ENCODE data around the gene TBL2.
"Not testable (repeated sequence)": the region's sequence is repeated elsewhere in the genome, so short reads cannot be mapped to it uniquely, and the experiment has no call there.

Gene TBL2

DNA sequence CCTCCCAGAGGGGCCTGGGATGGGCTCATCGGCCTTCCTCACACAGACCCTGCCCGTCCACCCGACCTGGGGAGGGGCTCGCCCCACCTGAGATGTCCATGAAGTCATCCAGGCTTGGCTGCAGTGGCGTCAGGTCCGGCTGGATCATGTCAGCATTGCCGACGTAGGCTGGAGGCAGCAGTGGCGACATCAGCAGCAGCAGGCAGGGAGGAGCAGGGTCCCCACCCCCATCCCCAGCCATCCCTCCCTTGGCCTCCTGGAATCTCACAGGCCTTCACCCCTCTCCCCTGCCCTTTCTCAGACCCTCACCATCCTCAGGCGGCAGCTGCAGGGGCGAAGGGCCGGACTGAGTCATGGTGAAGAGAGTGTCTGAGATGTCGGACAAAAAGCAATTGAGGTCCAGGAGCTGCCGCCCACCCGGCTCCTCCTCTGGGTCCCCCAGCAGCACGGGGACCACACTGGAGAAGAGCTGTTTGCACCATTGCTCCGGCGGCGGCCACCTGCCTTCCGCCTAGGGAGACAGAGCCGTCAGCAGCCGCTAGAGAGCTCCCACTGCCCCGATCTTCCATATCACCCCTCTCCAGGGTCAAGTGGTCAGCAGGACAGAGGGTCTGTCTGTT is 27.3 kb upstream of the TBL2 start:
- DNase-seq: no peak

DNA sequence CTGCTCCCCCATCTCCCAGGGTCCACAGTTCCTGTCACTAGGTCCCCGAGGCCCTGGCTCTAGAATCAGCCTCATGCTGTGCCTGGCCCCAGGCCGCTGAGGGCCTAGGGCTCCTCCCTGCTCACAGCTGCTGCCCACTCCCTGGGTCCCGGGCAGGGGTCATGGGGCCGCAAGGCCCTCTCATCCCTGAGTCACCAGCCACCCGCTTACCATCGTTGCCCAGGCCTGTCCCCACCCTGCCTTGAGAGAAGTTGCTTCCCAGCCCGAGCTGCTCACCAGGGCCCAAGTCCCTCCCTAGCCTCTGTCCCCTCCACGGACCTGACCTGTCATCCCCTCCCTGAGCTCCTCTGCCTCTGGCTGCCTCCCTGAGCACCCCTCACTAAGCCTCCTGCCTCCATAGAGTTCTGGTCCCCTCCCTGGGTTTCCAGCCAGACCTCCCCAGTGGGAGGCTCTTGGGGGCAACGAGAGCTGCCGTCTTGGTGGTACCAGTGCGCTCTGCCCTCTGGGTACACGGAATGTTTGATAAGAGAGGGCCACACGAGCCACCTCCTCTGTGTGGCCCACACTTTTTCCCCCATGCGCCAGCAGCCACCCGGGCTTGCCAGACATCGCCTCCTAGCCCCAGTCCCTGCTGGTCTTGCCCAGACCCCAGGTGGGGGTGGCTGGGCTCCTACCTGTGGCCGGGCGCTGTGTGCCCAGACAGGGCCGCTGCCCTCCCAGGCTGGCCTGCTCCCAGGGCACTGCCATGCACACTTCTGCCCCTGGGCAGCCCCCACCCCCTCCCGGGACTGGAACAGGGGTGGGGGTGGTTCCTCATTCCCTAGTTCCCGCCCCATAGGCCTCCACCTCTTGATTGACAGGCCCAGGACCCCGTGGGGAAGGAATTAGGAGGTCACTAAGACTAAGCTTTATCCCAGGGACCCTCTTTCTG is 24.6 kb upstream of the TBL2 start:
- no peak for DNase-seq

- DNase-seq: no peak
These were observed 21.5 kb upstream of the TBL2 start for GRCh38 chr7:73599916-73600315.

GRCh38 chr7:73599151-73599882 is 20.9 kb upstream of the TBL2 start:
- DNase-seq: no peak

GRCh38 chr7:73597978-73598782 is 19.8 kb upstream of the TBL2 start:
- no peak for DNase-seq

GRCh38 chr7:73596191-73597065 is 18.0 kb upstream of the TBL2 start:
- DNase-seq: no peak

- no peak for DNase-seq
These were observed 17.0 kb upstream of the TBL2 start for GRCh38 chr7:73595358-73595757.

GRCh38 chr7:73593207-73594045 is 15.0 kb upstream of the TBL2 start:
- no peak for DNase-seq

DNA sequence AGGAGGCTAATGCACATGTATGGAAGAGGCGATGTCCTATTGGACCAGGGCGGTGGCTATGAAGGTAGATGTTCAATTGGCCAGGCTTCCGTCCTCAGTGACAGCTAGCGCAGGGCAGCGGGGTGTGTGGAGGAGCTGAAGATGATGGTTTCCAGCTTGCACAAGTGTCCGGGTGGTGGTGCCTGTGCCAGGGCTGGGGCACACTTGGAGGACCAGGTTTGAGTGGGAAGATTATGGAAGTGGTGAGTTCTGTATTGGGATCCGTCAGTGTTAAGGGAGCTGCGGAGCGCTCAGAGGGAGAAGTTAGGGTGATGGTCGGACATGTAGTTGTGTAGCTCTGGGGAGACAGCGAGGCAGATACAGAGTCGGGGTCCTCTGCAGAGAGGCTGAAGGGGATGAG is 8.5 kb upstream of the TBL2 start:
- DNase-seq: no peak

DNA sequence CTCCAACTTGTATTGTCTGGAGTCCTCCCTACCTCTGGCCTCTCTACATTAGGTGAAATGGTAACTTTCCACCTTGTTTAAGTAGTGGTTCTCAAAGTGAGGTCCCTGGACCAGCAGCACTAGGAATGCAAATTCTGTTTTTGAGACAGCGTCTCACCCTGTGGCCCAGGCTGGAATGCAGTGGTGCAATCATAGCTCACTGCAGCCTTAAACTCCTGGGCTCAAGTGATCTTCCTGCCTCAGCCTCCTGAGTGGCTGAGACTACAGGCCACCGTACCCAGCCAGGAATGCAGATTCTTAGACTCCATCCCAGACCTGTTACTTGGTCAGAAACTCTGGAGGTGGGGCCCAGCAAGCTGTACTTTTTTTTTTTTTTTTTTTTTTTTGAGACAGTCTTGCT is 6.8 kb upstream of the TBL2 start:
- DNase-seq: no peak

DNA sequence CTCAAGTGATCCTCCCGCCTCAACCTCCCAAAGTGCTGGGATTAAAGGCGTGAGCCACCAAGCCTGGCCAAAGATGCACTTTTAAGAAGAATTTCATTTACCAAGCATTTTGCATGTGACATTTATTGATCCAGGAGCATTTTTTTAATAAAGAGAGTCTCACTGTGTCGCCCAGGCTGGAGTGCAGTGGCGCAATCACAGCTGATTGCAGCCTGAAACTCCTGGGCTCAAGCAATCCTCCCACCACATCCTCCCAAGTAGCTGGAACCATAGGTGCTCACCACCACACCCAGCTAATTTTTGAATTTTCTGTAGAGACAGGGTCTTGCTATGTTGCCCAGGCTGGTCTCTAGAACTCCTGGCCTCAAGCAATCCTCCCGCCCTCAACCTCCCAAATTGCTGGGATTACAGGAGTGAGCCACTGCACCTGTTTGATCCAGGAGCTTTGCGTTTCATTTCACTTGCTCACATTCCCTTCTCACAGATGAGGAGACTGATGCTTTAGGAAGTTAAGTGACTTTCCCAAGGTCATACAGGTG is 4.4 kb upstream of the TBL2 start:
- no peak for DNase-seq

GRCh38 chr7:73581006-73581405 is 2.6 kb upstream of the TBL2 start:
- not testable (repeated sequence) for DNase-seq

DNA sequence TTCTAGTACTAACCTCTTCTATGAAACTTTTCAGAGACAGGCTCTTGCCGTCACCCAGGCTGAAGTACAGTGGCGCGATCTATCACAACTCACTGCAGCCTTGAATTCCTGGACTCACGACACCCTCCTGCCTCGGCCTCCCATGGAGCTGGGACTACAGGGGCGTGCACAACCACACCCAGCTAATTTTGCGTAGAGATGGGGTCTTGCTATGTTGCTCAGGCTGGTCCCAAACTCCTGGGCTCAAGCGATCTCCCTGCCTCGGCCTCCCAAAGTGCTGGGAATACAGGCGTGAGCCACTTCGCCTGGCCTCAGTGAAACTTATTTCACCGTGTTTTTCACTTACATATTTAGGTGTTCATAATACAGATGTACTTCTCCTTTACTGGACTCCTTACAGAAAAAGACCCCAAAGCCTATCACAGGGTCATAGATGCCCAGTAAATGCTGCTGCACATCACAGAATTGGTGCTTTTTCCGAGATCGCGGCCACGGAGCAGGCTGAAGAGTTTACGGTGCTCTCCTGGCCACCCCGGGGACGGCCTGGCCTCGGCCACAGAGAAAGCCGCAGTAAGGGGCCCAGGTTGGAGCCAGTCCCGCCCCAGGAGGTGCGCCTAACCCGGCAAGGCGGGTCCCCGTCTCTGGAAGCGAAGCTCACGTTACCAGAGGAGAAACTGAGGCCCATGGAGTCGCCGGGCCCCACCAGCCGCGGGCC is 595 bp downstream of the TBL2 start:
- DNase-seq: no peak

GRCh38 chr7:73573791-73574190 is 4.6 kb downstream of the TBL2 start:
- no peak for DNase-seq

DNA sequence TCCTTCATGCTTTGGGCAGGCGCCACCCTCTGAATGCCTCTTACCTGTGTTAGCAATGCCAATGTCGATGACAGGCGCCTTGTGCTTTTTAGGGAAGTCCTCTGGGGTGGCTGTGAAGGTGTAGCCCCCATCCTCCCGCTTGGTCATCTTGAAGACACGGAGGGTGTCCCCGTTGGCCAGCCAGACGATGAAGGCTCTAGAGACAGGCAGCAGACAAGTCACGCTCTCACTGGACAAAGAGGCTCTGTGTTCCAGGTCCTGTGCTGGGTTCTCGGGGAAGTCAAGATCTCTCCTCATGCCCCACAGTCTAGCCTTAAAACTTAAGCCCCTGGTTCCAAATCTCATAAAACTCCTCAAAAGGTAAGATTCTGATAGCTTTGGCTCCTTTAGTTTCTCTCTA is 5.1 kb downstream of the TBL2 start:
- no peak for DNase-seq

- DNase-seq: no peak
These were observed 5.6 kb downstream of the TBL2 start for GRCh38 chr7:73572767-73573186.

- DNase-seq: no peak
These were observed 7.4 kb downstream of the TBL2 start for GRCh38 chr7:73570977-73571376.

GRCh38 chr7:73570521-73570920 is 7.9 kb downstream of the TBL2 start:
- no peak for DNase-seq

- no peak for DNase-seq
These were observed 9.3 kb downstream of the TBL2 start for GRCh38 chr7:73569042-73569608.

All from CD4-positive, alpha-beta T cell treated with Interleukin-4 for 4 hours (primary cell).